Hepatocyte (in vitro differentiated cells): Measurements from ENCODE around the gene APBB1IP. TPM values are rescaled to one million over a fixed set of nuclear protein-coding genes. Genes with fewer than 3 reads are reported as not detected.

ENCODE experiments used
- DNase-seq: peaks from one replicate; pipeline ENCODE4 v3.0.0-alpha.2; 2016; ENCODE audit warnings: low spot score
- H2AFZ ChIP-seq: fragments of 200-600 bp; sonication (generic); 2 replicates; pipeline ENCODE4 v1.6.0; 2016; ENCODE audit warnings: antibody characterized with exemption, mild to moderate bottlenecking
- H3K27ac ChIP-seq: fragments of 200-600 bp; sonication (generic); 2 replicates; pipeline ENCODE4 v1.5.1; 2016; ENCODE audit warnings: mild to moderate bottlenecking
- H3K27me3 ChIP-seq: fragments of 200-600 bp; sonication (generic); 2 replicates; pipeline ENCODE4 v1.6.1; 2016
- H3K36me3 ChIP-seq: fragments of 200-600 bp; sonication (generic); replicated peaks from 2 replicates; pipeline ENCODE4 v1.5.1; 2016; ENCODE audit warnings: low read depth; ENCODE audit not compliant: insufficient read depth
- H3K4me1 ChIP-seq: fragments of 200-600 bp; sonication (generic); 2 replicates; pipeline ENCODE4 v1.5.1; 2016; ENCODE audit warnings: mild to moderate bottlenecking, moderate library complexity; ENCODE audit not compliant: insufficient read depth
- H3K4me2 ChIP-seq: fragments of 200-600 bp; sonication (generic); 2 replicates; pipeline ENCODE4 v1.6.0; 2016
- H3K4me3 ChIP-seq: fragments of 200-600 bp; sonication (generic); 2 replicates; pipeline ENCODE4 v1.5.1; 2016; ENCODE audit warnings: mild to moderate bottlenecking
- H3K79me2 ChIP-seq: fragments of 200-600 bp; sonication (generic); 2 replicates; pipeline ENCODE4 v1.6.0; 2017; ENCODE audit warnings: mild to moderate bottlenecking
- H3K9me2 ChIP-seq: fragments of 200-600 bp; sonication (generic); replicated peaks from 2 replicates; pipeline ENCODE4 v1.6.0; 2017; ENCODE audit warnings: mild to moderate bottlenecking; ENCODE audit not compliant: insufficient read depth
- H3K9me3 ChIP-seq: fragments of 200-600 bp; sonication (generic); 2 replicates; pipeline ENCODE4 v1.5.1; 2016; ENCODE audit warnings: low read depth, mild to moderate bottlenecking
- H4K20me1 ChIP-seq: fragments of 200-600 bp; sonication (generic); 2 replicates; pipeline ENCODE4 v1.6.0; 2016; ENCODE audit warnings: mild to moderate bottlenecking; ENCODE audit not compliant: insufficient read depth, poor library complexity, severe bottlenecking
- CTCF ChIP-seq: fragments of 200-600 bp; sonication (generic); IDR thresholded peaks from 2 replicates; pipeline ENCODE4 v1.5.1; 2016; ENCODE audit warnings: antibody characterized with exemption, mild to moderate bottlenecking; ENCODE audit not compliant: poor library complexity
- EZH2 ChIP-seq: fragments of 200-600 bp; sonication (generic); IDR thresholded peaks from 2 replicates; pipeline ENCODE4 v1.6.1; 2016; ENCODE audit warnings: antibody characterized with exemption, mild to moderate bottlenecking, borderline replicate concordance
- EZH2phosphoT487 ChIP-seq: fragments of 200-600 bp; sonication (generic); IDR thresholded peaks from one replicate; pipeline ENCODE4 v1.6.1; 2018; ENCODE audit warnings: antibody characterized with exemption, mild to moderate bottlenecking, low read depth, moderate library complexity; ENCODE audit not compliant: unreplicated experiment, severe bottlenecking
- WGBS: methylation state at CpG from one replicate; pipeline ENCODE4 v1.1.6; 2016; ENCODE audit warnings: low lambda C conversion rate; ENCODE audit errors: missing lambda C conversion rate; 5-methylcytosine and 5-hydroxymethylcytosine counted together
- polyA plus RNA-seq: library from polyadenylated mRNA; unstranded; fragments of >200 nt; fragmentation: Nextera tagmentation; extraction: Ambion mirVana; gene quantifications from 2 replicates; pipeline ENCODE4 v1.2.1, GENCODE V29; 2016
- total RNA-seq: library from RNA; depleted of rRNA; stranded (reverse); fragments of >200 nt; gene quantifications from 2 replicates; pipeline ENCODE4 v1.2.3, GENCODE V29; 2014

APBB1IP gene
- total and polyA plus RNA-seq, 2 experiments from 2014 or later = 1.1 to 1.8 TPM

DNA sequence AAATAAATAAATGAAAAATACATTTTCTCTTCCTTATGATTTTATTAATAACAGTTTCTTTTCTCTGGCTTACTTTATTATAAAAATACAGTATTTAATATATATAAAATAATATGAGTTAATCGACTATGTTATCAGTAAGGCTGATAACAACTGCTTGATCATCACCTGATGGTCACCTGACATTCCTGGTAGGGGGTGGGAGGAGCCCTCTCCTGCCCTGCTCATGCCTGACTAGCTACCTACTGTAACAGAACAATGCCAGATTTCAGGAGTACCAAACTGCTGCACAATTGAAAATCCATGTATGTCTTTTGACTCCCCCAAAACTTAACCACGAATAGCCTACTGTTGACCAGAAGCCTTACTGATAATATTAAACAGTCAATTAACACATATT, 1.3 kb upstream of the APBB1IP start:
- no peaks in the 10 kb centered on the region for H3K9me2 ChIP-seq
- H2AFZ ChIP-seq = no peak overlapping the region
- H3K4me3 ChIP-seq = no peak overlapping the region
- no peak overlapping the region for H3K4me2 ChIP-seq
- DNase-seq = no peak
- no peaks in the 10 kb centered on the region for H3K4me1 ChIP-seq
- 80% methylated on average over 2 of the region's 2 CpGs for WGBS
- no peaks in the 10 kb centered on the region for H3K36me3 ChIP-seq
- H3K79me2 ChIP-seq = no peaks in the 10 kb centered on the region
- peaks cover 12% of the 10 kb centered on the region for H3K27me3 ChIP-seq
- H3K9me3 ChIP-seq = no peaks in the 10 kb centered on the region
- no peaks in the 10 kb centered on the region for H4K20me1 ChIP-seq
- H3K27ac ChIP-seq = no peak overlapping the region
- TF ChIP-seq EZH2phosphoT487 (no peak), EZH2 (no peak), CTCF (no peak)

DNA sequence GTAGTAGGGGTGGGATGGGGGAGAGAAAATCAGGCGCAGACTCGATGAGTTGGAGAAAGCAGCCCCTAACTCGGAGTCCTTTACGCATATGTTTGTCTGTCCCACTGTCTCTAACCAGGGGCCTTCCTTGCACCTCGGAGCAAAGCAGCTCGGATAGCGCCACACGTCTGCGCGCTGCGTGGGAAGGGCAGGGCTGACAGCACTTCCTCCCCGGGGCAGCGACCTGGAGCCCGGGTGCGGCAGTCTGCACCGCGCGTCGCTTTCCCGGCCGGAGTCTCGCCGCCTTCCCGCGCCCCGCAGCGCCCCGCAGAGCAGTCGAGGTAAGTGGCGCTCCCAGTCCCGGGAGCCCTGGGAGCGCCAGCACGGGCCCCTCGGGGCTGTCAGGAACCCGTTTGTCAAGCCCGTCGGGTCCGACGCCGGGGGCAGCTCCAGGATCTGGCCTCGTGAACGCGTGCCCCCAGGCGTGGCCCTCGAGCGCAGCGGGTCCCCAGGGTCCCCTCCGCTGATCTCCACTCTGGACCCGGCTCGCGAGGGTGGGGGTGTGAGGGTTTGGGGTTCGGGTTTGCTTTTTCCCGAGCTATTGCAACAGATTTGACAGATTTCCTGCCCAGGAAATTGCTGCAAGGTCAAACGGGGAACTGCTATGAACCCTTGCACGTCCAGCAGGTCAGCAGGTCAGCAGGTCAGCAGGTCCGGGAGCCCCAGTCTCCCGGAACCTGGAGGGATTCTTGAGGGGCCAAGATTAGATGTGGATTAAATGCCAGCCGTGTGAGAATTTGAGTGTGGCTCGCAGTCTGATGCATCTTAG, 597 bp downstream of the APBB1IP start:
- Histone ChIP-seq H4K20me1 (no peaks in the 10 kb centered on the region), H3K4me2 (peak overlapping the region; percentile 78), H2AFZ (peak overlapping the region; percentile 60), H3K4me1 (no peaks in the 10 kb centered on the region), H3K27ac (no peak overlapping the region), H3K36me3 (no peaks in the 10 kb centered on the region), H3K79me2 (no peaks in the 10 kb centered on the region), H3K27me3 (peaks cover 12% of the 10 kb centered on the region), H3K9me2 (no peaks in the 10 kb centered on the region), H3K9me3 (no peaks in the 10 kb centered on the region), H3K4me3 (no peak overlapping the region)
- DNase-seq = peak; percentile 9
- TF ChIP-seq EZH2phosphoT487 (no peak), CTCF (no peak), EZH2 (no peak)
- WGBS = 22% methylated on average over 49 of the region's 59 CpGs

DNA sequence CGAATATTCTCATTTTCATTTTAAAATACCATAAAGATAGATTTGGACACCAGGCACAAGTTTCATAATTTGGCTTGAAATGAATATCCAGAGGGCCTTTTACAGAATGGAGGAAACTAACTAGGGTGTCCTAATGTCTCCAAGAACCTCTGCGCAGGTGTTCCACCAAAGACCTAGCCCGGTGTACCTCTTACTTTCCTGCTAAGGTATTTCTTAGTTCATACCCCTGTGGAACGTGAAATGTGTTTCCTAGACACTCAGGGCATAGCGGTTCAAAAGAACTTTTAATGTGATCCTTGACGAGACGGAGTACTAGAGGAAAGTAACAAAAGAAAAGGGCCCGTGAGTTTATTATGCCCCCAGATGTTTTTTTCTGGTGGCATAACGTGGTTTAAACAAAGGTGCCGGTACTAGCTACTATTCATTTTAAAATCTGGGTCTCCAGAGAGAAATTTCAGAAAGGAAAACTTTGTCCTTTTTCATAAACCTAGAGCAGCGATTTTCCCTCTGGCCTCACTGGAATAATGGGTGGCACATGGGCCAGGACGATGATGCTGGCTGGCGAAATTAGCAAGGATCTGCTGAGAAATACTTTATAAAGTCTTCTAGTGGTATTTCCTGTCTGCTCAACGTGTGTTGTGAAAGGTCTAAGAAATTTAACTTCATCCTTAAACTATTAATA, 1.4 kb downstream of the APBB1IP start:
- H3K36me3 ChIP-seq = no peaks in the 10 kb centered on the region
- H3K4me3 ChIP-seq = no peak overlapping the region
- whole genome bisulfite sequencing = 89% methylated on average over 14 of the region's 14 CpGs
- no peaks in the 10 kb centered on the region for H3K9me2 ChIP-seq
- no peak for DNase-seq
- H2AFZ ChIP-seq = no peak overlapping the region
- no peaks in the 10 kb centered on the region for H4K20me1 ChIP-seq
- H3K4me2 ChIP-seq = no peak overlapping the region
- TF ChIP-seq EZH2phosphoT487 = no peak
- TF ChIP-seq CTCF = no peak
- no peak for TF ChIP-seq EZH2
- H3K79me2 ChIP-seq = no peaks in the 10 kb centered on the region
- H3K4me1 ChIP-seq = no peaks in the 10 kb centered on the region
- no peaks in the 10 kb centered on the region for H3K9me3 ChIP-seq
- peaks cover 12% of the 10 kb centered on the region for H3K27me3 ChIP-seq
- H3K27ac ChIP-seq = no peak overlapping the region
